Measurements from ENCODE around the gene DBNDD1. TPM values are rescaled to one million over a fixed set of nuclear protein-coding genes. Genes with fewer than 3 reads are reported as not detected.

The DBNDD1 gene
- total and polyA plus RNA-seq, 4 donors, result 0.09 to 1.5 (median 0.82) TPM

- no peak for DNase-seq (ENCODE audit: low spot score)
- Histone ChIP-seq H3K27ac (ENCODE audit: low read depth in 1 of 2, low read length in 2 of 2) (no peak overlapping the region), H3K27me3 (ENCODE audit: control insufficient read depth in 4 of 4, insufficient read depth in 4 of 4, low read length in 3 of 4) (no peaks in the 10 kb centered on the region), H3K4me1 (ENCODE audit: control insufficient read depth in 4 of 4, insufficient read depth in 4 of 4, low read length in 3 of 4) (no peaks in the 10 kb centered on the region), H3K4me3 (ENCODE audit: low read depth in 1 of 3, low read length in 3 of 3) (no peak overlapping the region), H3K9ac (ENCODE audit: low read depth in 1 of 2, low read length in 2 of 2) (no peak overlapping the region), H3K9me3 (ENCODE audit: control insufficient read depth in 4 of 4, low read length in 3 of 4) (no peaks in the 10 kb centered on the region), H3K36me3 (ENCODE audit: control insufficient read depth in 4 of 4, insufficient read depth in 3 of 4, low read depth in 1 of 4, low read length in 3 of 4) (peaks cover 0 to 25% (median 4%) of the 10 kb centered on the region in 4 donors)
- WGBS, result 92% methylated on average over 9 of the region's 9 CpGs
- TF ChIP-seq HNF4A (conservative IDR thresholded peaks at IDR 0.05) (no peak), MAX (IDR thresholded peaks at IDR 0.05) (peak; percentile 85), YY1 (IDR thresholded peaks at IDR 0.05) (no peak), HNF4G (IDR thresholded peaks at IDR 0.05) (no peak), NR2F2 (IDR thresholded peaks at IDR 0.05) (peak; percentile 35), REST (IDR thresholded peaks at IDR 0.05) (no peak), RXRA (IDR thresholded peaks at IDR 0.05) (no peak)
Observed at GRCh38 chr16:90031931-90032673, 12.8 kb upstream of the DBNDD1 start.

- no peak for DNase-seq (ENCODE audit: low spot score)
- Histone ChIP-seq H3K36me3 (ENCODE audit: control insufficient read depth in 4 of 4, insufficient read depth in 3 of 4, low read depth in 1 of 4, low read length in 3 of 4) (peaks cover 0 to 17% (median 3%) of the 10 kb centered on the region in 4 donors), H3K9me3 (ENCODE audit: control insufficient read depth in 4 of 4, low read length in 3 of 4) (no peaks in the 10 kb centered on the region), H3K27me3 (ENCODE audit: control insufficient read depth in 4 of 4, insufficient read depth in 4 of 4, low read length in 3 of 4) (no peaks in the 10 kb centered on the region), H3K4me3 (ENCODE audit: low read depth in 1 of 3, low read length in 3 of 3) (no peak overlapping the region), H3K4me1 (ENCODE audit: control insufficient read depth in 4 of 4, insufficient read depth in 4 of 4, low read length in 3 of 4) (no peaks in the 10 kb centered on the region), H3K9ac (ENCODE audit: low read depth in 1 of 2, low read length in 2 of 2) (no peak overlapping the region), H3K27ac (ENCODE audit: low read depth in 1 of 2, low read length in 2 of 2) (no peak overlapping the region)
- WGBS, result 97% methylated on average over 19 of the region's 19 CpGs
- TF ChIP-seq CTCF (IDR thresholded peaks at IDR 0.05; ENCODE audit: low read depth, low read length, missing input control) (no peak), RXRA (IDR thresholded peaks at IDR 0.05) (no peak), JUND (IDR thresholded peaks at IDR 0.05) (no peak), HNF4G (IDR thresholded peaks at IDR 0.05) (no peak)
Observed at GRCh38 chr16:90031186-90031930, 12.1 kb upstream of the DBNDD1 start.

GRCh38 chr16:90028985-90029384, 9.7 kb upstream of the DBNDD1 start:
- no peak overlapping the region for H3K4me3 ChIP-seq (ENCODE audit: low read depth in 1 of 3, low read length in 3 of 3)
- H3K36me3 ChIP-seq (ENCODE audit: control insufficient read depth in 4 of 4, insufficient read depth in 3 of 4, low read depth in 1 of 4, low read length in 3 of 4), result peaks cover 0 to 5% (median 2%) of the 10 kb centered on the region in 4 donors
- WGBS, result 93% methylated on average over 12 of the region's 12 CpGs
- no peaks in the 10 kb centered on the region for H3K4me1 ChIP-seq (ENCODE audit: control insufficient read depth in 4 of 4, insufficient read depth in 4 of 4, low read length in 3 of 4)
- no peaks in the 10 kb centered on the region for H3K9me3 ChIP-seq (ENCODE audit: control insufficient read depth in 4 of 4, low read length in 3 of 4)
- H3K27ac ChIP-seq (ENCODE audit: low read depth in 1 of 2, low read length in 2 of 2), result no peak overlapping the region
- no peak overlapping the region for H3K9ac ChIP-seq (ENCODE audit: low read depth in 1 of 2, low read length in 2 of 2)
- H3K27me3 ChIP-seq (ENCODE audit: control insufficient read depth in 4 of 4, insufficient read depth in 4 of 4, low read length in 3 of 4), result no peaks in the 10 kb centered on the region
- DNase-seq (ENCODE audit: low spot score), result no peak
- TF ChIP-seq HNF4G (IDR thresholded peaks at IDR 0.05) (no peak), RXRA (IDR thresholded peaks at IDR 0.05) (no peak), GABPA (IDR thresholded peaks at IDR 0.05 in 1 of 2, conservative IDR thresholded peaks at IDR 0.05 in 1 of 2) (no peak), FOXA2 (IDR thresholded peaks at IDR 0.05) (no peak), TAF1 (conservative IDR thresholded peaks at IDR 0.05) (no peak), NR2F2 (IDR thresholded peaks at IDR 0.05) (no peak), SP1 (IDR thresholded peaks at IDR 0.05) (no peak), REST (IDR thresholded peaks at IDR 0.05) (no peak), HNF4A (conservative IDR thresholded peaks at IDR 0.05) (no peak), FOXA1 (IDR thresholded peaks at IDR 0.05) (no peak), MAX (IDR thresholded peaks at IDR 0.05) (no peak)
